WERI-Rb-1 (cell line): Measurements from ENCODE around the gene LIMK2.

Source experiments
- DNase-seq: peaks from one replicate; pipeline ENCODE4 v3.0.0-alpha.2; 2020
- H3K27ac ChIP-seq: fragments of 250-450 bp; sonication (Bioruptor Pico); 2 replicates; pipeline ENCODE4 v1.5.1; 2020; ENCODE audit warnings: mild to moderate bottlenecking, moderate library complexity
- H3K27me3 ChIP-seq: fragments of 250-450 bp; sonication (Bioruptor Pico); 2 replicates; pipeline ENCODE4 v1.5.1; 2021; ENCODE audit warnings: mild to moderate bottlenecking, low read depth, moderate library complexity; ENCODE audit not compliant: insufficient read depth, severe bottlenecking
- H3K36me3 ChIP-seq: fragments of 250-450 bp; sonication (Bioruptor Pico); 2 replicates; pipeline ENCODE4 v1.5.1; 2020; ENCODE audit warnings: mild to moderate bottlenecking, moderate library complexity
- H3K4me3 ChIP-seq: 2 replicates; pipeline ENCODE4 v1.5.1; 2011; ENCODE audit warnings: low read depth, mild to moderate bottlenecking, control low read depth, low read length
- H3K9me3 ChIP-seq: fragments of 250-450 bp; sonication (Bioruptor Pico); 2 replicates; pipeline ENCODE4 v1.5.1; 2021; ENCODE audit warnings: mild to moderate bottlenecking, moderate library complexity; ENCODE audit not compliant: severe bottlenecking
- CTCF ChIP-seq: IDR thresholded peaks from 2 replicates; pipeline ENCODE4 v1.5.1; 2011; ENCODE audit warnings: low read depth, mild to moderate bottlenecking, control low read depth, inconsistent platforms, low read length

The LIMK2 gene

GRCh38 chr22:31206896-31207687, 5.0 kb upstream of the LIMK2 start:
- DNase-seq: peak; percentile 42

GRCh38 chr22:31210556-31211421, 1.3 kb upstream of the LIMK2 start:
- peak; percentile 65 for DNase-seq
- peak overlapping the region; percentile 90 for H3K4me3 ChIP-seq
- H3K27me3 ChIP-seq: no peaks in the 10 kb centered on the region
- H3K9me3 ChIP-seq: no peaks in the 10 kb centered on the region
- H3K27ac ChIP-seq: peak overlapping the region; percentile 91
- peaks cover 14% of the 10 kb centered on the region for H3K36me3 ChIP-seq
- TF ChIP-seq CTCF: no peak

More at GRCh38 chr22:31206896-31207687, 5.0 kb upstream of the LIMK2 start:
- Histone ChIP-seq H3K4me3 (no peak overlapping the region), H3K36me3 (peaks cover 6% of the 10 kb centered on the region), H3K27me3 (no peaks in the 10 kb centered on the region), H3K27ac (0 out of 2 replicates have a peak overlapping the region, but pooled peaks have one; percentile 8), H3K9me3 (no peaks in the 10 kb centered on the region)
- no peak for TF ChIP-seq CTCF

GRCh38 chr22:31211482-31211861, 626 bp upstream of the LIMK2 start:
- TF ChIP-seq CTCF: no peak
- Histone ChIP-seq H3K27me3 (no peaks in the 10 kb centered on the region), H3K36me3 (peaks cover 14% of the 10 kb centered on the region), H3K27ac (peak overlapping the region; percentile 91), H3K4me3 (peak overlapping the region; percentile 90), H3K9me3 (no peaks in the 10 kb centered on the region)
- DNase-seq: peak; percentile 50

GRCh38 chr22:31212783-31213629, 908 bp downstream of the LIMK2 start:
- H3K4me3 ChIP-seq: peak overlapping the region; percentile 90
- no peaks in the 10 kb centered on the region for H3K27me3 ChIP-seq
- H3K27ac ChIP-seq: peak overlapping the region; percentile 91
- H3K9me3 ChIP-seq: no peaks in the 10 kb centered on the region
- TF ChIP-seq CTCF: no peak
- DNase-seq: no peak
- H3K36me3 ChIP-seq: peaks cover 14% of the 10 kb centered on the region

GRCh38 chr22:31215018-31215535, 3.0 kb downstream of the LIMK2 start:
- no peak for TF ChIP-seq CTCF
- H3K27ac ChIP-seq: no peak overlapping the region
- DNase-seq: no peak
- H3K9me3 ChIP-seq: no peaks in the 10 kb centered on the region
- H3K36me3 ChIP-seq: peaks cover 20% of the 10 kb centered on the region
- H3K4me3 ChIP-seq: no peak overlapping the region
- H3K27me3 ChIP-seq: no peaks in the 10 kb centered on the region
